MCF 10A (cell line): ENCODE data around the gene TEX51. TPM values are rescaled to one million over a fixed set of nuclear protein-coding genes. Genes with fewer than 3 reads are reported as not detected.

ENCODE experiments used
- BruUV-seq: library from RNA; stranded (reverse); fragments of 400-500 nt; replicated peaks from 2 replicates; lab custom pipeline; 2021; lab: Mats Ljungman, UMichigan
- CTCF ChIA-PET: fragments of 300-600 bp; sonication (Branson Sonifier 250); formaldehyde crosslinking; extraction: SDS; loops from one replicate; lab custom pipeline; 2021; ENCODE audit warnings: antibody characterized with exemption, inconsistent platforms; lab: Yijun Ruan, JAX
- POLR2A ChIA-PET: fragments of 300-600, 350-650 bp; sonication (Branson Sonifier 250); formaldehyde crosslinking; extraction: SDS; loops from one replicate; lab custom pipeline; 2020; ENCODE audit warnings: antibody characterized with exemption, inconsistent platforms; lab: Yijun Ruan, JAX
- DNase-seq: peaks from one replicate; pipeline ENCODE4 v3.0.0-alpha.2; 2018; ENCODE audit not compliant: unreplicated experiment
- H3K27ac Mint-ChIP-seq: one replicate; pipeline ENCODE4 v1.8.0; 2022; ENCODE audit warnings: mild to moderate bottlenecking, low read depth, mixed read lengths; ENCODE audit not compliant: unreplicated experiment
- H3K27me3 Mint-ChIP-seq: one replicate; pipeline ENCODE4 v1.8.0; 2022; ENCODE audit warnings: mixed read lengths; ENCODE audit not compliant: insufficient read depth, unreplicated experiment
- H3K36me3 Mint-ChIP-seq: one replicate; pipeline ENCODE4 v1.8.0; 2022; ENCODE audit warnings: mild to moderate bottlenecking, moderate library complexity, mixed read lengths; ENCODE audit not compliant: insufficient read depth, unreplicated experiment
- H3K4me1 Mint-ChIP-seq: one replicate; pipeline ENCODE4 v1.8.0; 2022; ENCODE audit warnings: mixed read lengths; ENCODE audit not compliant: insufficient read depth, unreplicated experiment
- H3K4me3 Mint-ChIP-seq: one replicate; pipeline ENCODE4 v1.8.0; 2022; ENCODE audit warnings: mild to moderate bottlenecking, moderate library complexity, mixed read lengths; ENCODE audit not compliant: unreplicated experiment
- H3K9me3 Mint-ChIP-seq: one replicate; pipeline ENCODE4 v1.8.0; 2022; ENCODE audit warnings: mixed read lengths; ENCODE audit not compliant: unreplicated experiment
- intact Hi-C: fragments of 100-400 bp; cut with micrococcal nuclease; formaldehyde crosslinking; loops from 2 replicates; pipeline ENCODE4 v1.14.1; 2022
- total RNA-seq: library from RNA; stranded (reverse); gene quantifications from 2 replicates; pipeline ENCODE4 v1.2.3, GENCODE V29; 2022
- TF ChIP-seq, protein P1 (sequence below): fragments of 200-600 bp; IDR thresholded peaks from one replicate; pipeline ENCODE4 v1.8.0; 2022; ENCODE audit warnings: antibody characterized with exemption, mild to moderate bottlenecking; ENCODE audit not compliant: unreplicated experiment

TEX51 gene
- total RNA-seq, 1 experiment from 2014 or later: not detected

DNA sequence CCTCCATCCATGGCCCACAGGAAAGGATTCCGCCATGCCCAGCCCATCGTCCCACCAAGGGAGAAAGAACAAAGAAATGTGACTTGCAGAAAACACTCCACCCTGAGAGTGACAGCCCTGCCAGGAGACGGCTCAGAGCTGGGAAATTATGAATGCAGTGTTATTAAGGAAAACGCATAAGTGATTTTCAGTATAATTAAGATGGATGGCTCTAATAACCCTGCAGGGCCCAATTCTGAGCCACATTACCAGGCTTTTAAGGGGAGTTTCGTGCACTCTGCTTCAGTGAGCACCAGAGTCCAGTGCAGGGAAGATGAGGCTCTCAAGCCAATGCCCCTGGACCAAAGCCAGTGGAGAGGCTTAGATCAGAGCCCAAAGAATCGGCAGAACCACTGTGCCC lies 10.6 kb upstream of the TEX51 start:
- Mint-ChIP-seq H3K27ac (no peak overlapping the region), H3K9me3 (no peaks in the 10 kb centered on the region), H3K36me3 (peaks cover 6% of the 10 kb centered on the region), H3K4me3 (no peak overlapping the region), H3K4me1 (no peaks in the 10 kb centered on the region), H3K27me3 (peaks cover 10% of the 10 kb centered on the region)
- no TSS peak for BruUV-seq
- ChIA-PET CTCF (no interaction called here), POLR2A (no interaction called here)
- no peak for DNase-seq
- intact Hi-C loops: no loop called here
- TF ChIP-seq, protein P1, sequence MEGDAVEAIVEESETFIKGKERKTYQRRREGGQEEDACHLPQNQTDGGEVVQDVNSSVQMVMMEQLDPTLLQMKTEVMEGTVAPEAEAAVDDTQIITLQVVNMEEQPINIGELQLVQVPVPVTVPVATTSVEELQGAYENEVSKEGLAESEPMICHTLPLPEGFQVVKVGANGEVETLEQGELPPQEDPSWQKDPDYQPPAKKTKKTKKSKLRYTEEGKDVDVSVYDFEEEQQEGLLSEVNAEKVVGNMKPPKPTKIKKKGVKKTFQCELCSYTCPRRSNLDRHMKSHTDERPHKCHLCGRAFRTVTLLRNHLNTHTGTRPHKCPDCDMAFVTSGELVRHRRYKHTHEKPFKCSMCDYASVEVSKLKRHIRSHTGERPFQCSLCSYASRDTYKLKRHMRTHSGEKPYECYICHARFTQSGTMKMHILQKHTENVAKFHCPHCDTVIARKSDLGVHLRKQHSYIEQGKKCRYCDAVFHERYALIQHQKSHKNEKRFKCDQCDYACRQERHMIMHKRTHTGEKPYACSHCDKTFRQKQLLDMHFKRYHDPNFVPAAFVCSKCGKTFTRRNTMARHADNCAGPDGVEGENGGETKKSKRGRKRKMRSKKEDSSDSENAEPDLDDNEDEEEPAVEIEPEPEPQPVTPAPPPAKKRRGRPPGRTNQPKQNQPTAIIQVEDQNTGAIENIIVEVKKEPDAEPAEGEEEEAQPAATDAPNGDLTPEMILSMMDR: no peak

DNA sequence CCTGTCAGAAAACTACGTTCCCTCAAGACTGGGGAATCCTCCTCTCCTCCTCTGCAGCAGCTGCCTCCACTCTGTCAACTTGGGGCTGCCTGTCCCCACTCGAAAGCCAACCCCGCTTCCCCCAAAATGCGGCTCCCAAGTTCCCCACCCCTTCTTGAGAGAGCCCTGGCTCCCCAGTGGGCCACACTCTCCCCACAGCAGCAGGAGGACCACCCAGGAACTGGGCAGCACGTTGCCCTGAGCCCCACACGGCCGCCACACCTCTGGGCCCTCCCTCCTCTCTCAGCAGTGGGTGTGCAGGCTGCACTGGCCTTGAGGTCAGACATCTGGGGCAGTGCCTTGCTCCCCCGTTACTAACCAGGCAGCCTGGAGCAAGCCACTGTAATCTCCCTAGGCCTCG lies 9.6 kb upstream of the TEX51 start:
- TF ChIP-seq, protein P1: no peak
- BruUV-seq: no TSS peak
- H3K4me3 Mint-ChIP-seq: no peak overlapping the region
- CTCF ChIA-PET: interaction anchor here (0.5 to 0.6 kb wide), 2 partner anchors 14 to 1135 kb away, joined by 3 read pairs; no protein-coding TSS in a partner anchor
- H3K27ac Mint-ChIP-seq: no peak overlapping the region
- no peaks in the 10 kb centered on the region for H3K9me3 Mint-ChIP-seq
- intact Hi-C loops: no loop called here
- no peak for DNase-seq
- POLR2A ChIA-PET: no interaction called here
- no peaks in the 10 kb centered on the region for H3K4me1 Mint-ChIP-seq
- peaks cover 10% of the 10 kb centered on the region for H3K27me3 Mint-ChIP-seq
- peaks cover 6% of the 10 kb centered on the region for H3K36me3 Mint-ChIP-seq

DNA sequence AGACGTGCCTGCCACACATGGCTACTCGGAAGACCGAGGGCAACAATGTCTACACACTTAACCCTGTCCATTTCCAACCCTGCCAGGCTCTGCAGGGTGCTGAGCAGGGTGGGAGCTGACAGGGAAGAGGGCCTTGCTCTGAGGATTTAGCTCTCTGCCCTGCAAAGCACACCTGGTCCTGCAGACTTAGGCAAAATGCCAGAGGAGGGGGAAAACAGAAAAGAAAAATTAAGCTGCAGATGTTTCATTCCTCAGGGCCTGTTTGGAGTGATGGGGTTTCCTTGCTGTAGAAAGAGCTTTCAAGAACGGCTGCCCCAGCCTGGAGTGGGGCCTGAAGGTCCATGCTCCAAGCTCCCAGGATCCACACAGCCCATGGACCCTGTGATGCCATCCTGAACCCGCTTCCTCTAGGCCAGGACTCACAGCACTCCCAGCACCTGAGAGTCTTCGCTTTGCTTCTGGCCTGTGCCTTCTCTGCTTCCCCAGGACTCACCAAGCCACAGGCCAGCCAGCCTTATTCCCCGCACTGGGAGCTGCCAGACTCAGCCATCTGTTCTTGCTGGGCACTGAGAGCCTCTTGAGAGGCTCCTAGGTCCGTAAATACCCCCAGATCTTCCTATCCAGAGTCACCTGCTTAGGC lies 9.1 kb upstream of the TEX51 start:
- Mint-ChIP-seq H3K27me3 (peaks cover 12% of the 10 kb centered on the region), H3K4me1 (no peaks in the 10 kb centered on the region), H3K27ac (no peak overlapping the region), H3K4me3 (no peak overlapping the region), H3K9me3 (no peaks in the 10 kb centered on the region), H3K36me3 (peaks cover 6% of the 10 kb centered on the region)
- TF ChIP-seq, protein P1: no peak
- intact Hi-C loops: no loop called here
- ChIA-PET POLR2A (no interaction called here), CTCF (interaction anchor here (0.5 to 0.6 kb wide), 2 partner anchors 14 to 1136 kb away, joined by 3 read pairs; no protein-coding TSS in a partner anchor)
- no peak for DNase-seq
- BruUV-seq: no TSS peak

DNA sequence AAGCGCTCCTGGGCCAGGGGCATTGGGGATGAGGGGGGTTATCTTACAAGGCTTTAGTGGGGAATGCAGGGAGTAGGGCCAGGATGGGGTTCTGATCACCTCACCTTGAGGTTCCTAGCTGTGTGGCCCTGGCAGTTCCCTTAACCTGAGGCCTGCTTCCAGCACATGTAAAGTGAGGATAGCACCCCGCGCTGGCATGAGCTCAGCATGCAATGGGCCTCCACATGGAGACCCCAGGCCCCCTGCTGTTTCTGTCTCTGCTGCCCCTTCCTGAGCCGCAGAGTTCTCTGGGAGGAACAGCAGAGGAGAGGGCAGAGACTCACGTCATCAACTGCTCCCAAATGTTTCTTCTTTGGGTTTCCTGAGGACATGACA lies 8.6 kb upstream of the TEX51 start:
- Mint-ChIP-seq H3K9me3 (no peaks in the 10 kb centered on the region), H3K4me3 (no peak overlapping the region), H3K36me3 (peaks cover 6% of the 10 kb centered on the region), H3K27ac (no peak overlapping the region), H3K27me3 (peaks cover 17% of the 10 kb centered on the region), H3K4me1 (no peaks in the 10 kb centered on the region)
- POLR2A ChIA-PET: no interaction called here
- BruUV-seq: no TSS peak
- intact Hi-C loops: no loop called here
- CTCF ChIA-PET: no interaction called here
- no peak for DNase-seq
- TF ChIP-seq, protein P1: no peak
